B cell (primary cell): ENCODE measurements around the gene RNF130.

Experiments
- EZH2 ChIP-seq: IDR thresholded peaks from 2 replicates; pipeline ENCODE4 v1.6.1; 2012; ENCODE audit warnings: borderline replicate concordance, low read depth, mild to moderate bottlenecking, moderate library complexity, low read length; ENCODE audit not compliant: insufficient read depth, poor library complexity, severe bottlenecking
- TF ChIP-seq, protein P1 (sequence below): fragments of 200-600 bp; IDR thresholded peaks from one replicate; pipeline ENCODE4 v1.8.0; 2022; ENCODE audit warnings: antibody characterized with exemption, mild to moderate bottlenecking

DNA sequence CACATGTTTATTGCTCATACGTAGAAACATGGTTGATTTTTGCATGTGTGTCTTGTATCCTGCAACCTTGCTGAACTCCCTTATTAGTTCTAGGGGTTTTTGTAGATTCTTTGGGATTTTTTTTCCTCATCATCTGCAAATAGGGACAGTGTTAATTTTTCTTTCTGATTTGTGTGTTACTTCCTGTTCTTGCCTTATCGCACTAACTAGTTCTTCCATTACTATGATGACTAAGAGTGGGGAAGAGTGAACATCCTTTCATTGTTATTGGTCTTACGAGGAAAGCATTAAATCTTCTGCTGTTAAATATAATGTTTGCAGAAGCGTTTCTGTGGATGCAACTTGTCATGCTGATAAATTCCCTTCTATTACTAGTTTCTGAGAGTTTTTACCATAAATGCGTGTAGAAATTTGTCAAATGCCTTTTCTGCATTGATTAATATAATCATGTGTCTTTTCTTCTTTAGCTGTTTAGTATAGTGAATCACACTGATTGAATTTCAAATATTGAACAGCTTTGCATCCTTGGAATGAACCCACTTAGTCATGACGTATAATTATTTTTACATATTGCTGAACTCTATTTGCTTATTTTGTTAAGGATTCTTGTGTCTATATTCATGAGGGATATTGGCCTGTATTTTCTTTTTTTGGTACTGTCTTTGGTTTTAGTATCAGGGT is 32.1 kb upstream of the RNF130 start:
- TF ChIP-seq, protein P1, sequence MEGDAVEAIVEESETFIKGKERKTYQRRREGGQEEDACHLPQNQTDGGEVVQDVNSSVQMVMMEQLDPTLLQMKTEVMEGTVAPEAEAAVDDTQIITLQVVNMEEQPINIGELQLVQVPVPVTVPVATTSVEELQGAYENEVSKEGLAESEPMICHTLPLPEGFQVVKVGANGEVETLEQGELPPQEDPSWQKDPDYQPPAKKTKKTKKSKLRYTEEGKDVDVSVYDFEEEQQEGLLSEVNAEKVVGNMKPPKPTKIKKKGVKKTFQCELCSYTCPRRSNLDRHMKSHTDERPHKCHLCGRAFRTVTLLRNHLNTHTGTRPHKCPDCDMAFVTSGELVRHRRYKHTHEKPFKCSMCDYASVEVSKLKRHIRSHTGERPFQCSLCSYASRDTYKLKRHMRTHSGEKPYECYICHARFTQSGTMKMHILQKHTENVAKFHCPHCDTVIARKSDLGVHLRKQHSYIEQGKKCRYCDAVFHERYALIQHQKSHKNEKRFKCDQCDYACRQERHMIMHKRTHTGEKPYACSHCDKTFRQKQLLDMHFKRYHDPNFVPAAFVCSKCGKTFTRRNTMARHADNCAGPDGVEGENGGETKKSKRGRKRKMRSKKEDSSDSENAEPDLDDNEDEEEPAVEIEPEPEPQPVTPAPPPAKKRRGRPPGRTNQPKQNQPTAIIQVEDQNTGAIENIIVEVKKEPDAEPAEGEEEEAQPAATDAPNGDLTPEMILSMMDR = no peak
- TF ChIP-seq EZH2 = no peak
